NK-92 (cell line): Measurements from ENCODE around the gene TRPM4.
"Not testable (repeated sequence)": the region's sequence is repeated elsewhere in the genome, so short reads cannot be mapped to it uniquely, and the experiment has no call there.

Experiments used
- DNase-seq: peaks from one replicate; lab custom pipeline; 2025; ENCODE audit not compliant: unreplicated experiment; lab: John Stamatoyannopoulos, UW

TRPM4 gene

DNA sequence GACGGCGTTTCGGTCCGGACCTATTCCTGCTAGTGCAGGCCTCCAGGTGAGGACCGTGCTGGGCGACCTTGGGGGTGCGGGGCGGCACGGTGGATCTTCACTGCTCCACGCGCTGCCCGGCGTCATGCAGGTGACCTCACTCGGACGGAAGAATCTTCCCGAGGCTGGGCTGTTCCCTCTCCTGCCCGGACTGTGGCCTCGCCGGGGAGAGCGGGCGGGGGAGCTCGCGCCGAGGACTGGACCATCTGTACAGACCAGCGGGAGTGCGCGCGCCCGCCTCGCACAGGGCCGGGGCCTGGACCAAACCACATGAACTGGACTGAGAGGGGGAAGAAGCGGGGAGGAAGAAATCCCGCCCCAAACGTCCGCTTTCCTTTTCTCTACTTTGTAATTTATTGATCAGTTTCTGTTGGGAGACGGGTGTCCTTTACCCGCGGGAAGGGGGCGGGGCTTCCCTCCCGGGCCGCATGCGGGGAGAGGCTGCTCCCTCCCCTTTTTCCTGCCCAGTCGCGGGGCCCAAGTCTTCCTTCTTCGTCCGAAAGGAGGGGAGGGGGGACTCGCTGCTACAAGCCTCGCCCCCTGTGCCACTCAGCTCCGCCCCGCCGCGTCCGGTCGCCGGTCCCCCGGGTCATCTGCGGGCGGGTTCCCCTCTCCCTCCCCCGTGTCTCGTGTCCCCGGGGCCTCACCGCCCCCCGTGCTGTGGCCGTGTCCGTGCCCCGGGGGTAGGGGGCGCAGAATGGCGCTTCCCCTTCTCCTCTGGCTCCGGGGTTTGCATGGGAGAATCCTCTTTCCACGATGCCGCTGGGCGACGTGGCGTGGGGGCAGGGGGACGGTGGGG is 7.3 kb upstream of the TRPM4 start:
- DNase-seq, result no peak

DNA sequence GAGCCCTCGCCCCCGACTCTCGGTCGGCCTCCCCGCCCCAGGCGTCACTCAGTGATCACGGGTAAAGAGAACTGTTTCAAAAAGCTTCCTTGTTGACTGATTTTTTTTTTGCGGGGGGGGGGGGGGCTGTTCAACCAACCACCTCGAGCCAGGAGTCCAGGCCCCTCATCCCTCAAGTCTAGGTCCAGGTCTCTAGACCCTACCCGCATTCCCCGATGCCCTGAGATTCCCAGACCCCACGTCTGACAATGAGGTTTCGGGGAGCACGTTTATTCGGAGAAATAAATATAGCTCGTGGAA is 6.7 kb upstream of the TRPM4 start:
- DNase-seq, result no peak

DNA sequence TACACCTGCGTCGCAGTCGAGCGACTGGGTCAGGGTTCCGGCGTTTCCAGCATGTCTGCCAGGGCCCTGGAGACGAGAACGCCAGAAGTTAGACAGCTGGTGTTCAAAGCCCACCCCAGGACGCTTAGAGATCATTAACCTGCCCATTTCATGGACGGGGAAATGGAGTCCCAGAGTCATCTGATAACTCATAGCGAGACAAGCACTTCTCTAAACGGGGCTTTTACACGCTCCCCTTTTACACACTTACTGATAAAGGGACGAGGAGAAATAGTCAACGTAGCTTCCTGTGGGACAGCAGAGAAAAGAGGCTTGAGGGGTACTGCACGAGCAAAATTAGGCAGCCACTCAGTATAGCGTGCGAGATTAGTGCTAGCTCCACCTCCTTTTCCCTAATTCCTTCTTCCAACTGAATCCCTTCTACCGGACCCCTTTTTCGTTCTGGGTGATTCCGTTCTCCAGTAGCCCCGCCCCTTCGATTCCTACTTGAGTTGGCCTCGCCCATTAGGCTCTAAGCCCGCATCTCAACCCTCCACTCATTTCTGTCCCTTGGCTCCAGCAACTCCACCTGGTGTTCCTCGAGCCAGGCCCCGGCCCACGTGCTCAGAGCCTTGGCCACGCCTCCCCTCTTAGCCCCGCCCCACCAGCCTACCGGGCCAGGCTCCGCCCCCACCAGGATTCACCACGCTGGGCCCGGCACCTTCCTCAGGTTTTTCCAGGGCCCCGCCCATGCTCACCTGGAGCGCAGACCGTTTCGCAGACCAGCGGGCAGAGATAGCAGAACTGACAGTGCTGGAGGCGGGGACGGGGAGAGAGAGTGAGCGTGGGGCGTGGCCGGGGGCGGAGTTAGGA is 6.1 kb upstream of the TRPM4 start:
- no peak for DNase-seq

DNA sequence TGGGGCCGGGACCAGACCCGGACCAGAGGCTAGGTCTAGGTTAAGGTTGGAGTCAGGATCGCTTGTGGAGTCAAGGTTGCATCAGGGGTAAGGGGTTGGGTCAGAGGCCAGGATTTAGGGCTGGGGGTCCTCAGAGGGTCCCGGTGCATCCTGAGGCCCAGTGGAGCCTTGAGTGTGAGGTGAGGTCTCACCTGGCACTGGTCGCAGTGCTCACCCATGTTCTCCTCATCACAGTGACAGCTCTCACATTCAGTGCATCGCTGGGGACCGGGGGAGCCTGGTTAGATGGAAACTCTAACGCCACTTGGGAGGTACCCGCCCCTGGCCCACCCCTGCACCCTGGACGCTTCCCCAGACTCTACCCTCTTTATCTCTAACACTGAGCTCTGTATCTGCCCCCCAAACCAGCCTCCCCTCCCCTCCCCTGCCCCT is 5.5 kb upstream of the TRPM4 start:
- no peak for DNase-seq

DNA sequence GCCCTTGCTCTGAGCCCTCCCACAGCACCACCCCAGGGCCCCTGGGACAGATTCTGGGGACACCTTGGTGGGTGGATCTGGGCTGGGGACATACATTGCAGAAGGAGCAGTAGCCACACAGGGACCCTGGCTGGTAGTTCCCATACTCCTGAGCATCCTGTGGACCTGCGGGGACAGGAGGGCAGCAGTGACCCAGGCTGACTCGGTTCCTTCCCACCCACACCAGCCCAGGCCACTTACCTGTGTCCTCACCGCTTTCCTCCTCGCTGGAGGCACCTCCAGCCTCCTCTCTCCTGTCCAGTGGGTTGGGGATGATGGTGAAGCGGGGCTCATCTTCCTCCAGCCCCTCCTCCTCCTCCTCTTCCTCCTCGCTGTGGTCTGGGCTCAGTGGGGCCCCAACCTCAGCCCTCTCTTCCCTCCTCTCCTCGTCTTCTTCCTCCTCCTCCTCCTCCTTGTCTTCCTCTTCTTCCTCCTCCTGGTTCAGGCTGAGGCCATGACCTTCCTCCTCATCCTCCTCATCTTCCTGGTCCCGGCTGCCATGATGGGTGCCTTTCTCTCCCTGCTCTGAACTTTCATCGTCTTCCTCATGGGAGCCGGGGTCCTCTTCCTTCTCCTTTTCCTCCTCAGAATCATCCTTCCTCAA is 4.3 kb upstream of the TRPM4 start:
- DNase-seq, result no peak

DNA sequence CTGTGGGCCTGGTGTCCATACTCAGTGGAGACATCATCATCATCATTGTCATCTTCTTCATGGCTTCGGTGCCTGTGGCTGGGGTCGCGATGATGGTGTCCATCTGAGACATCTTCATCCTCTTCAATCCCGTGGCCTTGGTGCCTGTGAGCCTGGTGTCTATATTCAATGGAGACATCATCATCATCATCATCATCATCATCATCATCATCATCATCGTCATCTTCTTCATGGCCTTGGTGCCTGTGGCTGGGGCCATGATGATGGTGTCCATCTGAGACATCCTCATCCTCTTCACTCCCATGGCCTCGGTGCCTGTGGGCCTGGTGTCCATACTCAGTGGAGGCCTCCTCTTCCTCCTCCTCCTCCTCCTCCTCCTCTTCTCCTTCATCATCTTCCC is 3.3 kb upstream of the TRPM4 start:
- DNase-seq, result no peak

DNA sequence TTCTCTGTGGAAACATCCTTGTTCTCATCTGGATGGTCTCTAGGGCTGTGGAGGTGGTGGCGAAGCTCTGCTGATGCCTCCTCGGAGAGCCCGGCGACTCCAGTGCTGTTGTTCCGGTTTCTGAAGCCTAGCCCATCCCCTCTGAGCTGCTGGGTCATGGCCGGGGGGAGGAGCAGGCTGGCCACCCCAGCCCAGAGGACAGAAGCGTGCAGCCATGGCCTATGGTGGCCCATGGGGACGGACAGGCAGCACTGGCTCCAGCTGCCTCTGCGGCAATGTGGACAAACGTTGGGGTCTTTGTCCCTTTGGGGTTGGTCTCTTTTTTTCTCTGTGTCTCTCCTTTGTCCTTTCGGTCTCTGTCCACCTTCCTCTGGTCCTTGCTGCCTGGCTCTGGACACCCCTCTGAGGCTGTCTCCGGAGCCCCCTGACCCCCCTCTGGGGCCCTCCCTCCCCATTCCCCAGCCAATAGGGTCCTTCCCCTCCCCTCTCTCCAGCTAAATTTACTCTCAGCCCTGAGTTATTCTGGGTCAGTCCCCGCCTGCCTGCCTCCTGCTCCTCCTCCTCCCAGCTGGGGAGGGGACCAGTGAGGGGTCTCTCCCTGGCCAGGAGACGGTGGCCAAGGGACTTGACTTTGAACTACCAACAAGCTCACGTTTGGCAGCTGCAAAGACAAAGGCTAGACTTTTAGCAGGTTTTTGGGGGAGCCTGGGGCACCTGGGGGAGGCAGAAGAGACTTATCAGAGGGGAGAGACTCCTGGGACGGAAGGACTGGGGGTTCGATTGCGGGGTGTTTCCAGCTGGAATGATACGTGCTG is 2.4 kb upstream of the TRPM4 start, which contains the start of gene HRC:
Gene HRC (minus strand): TSS at position 392 of the 815 bp plus-strand sequence. CDS start 159 bp downstream, at position 233.
- no peak for DNase-seq

DNA sequence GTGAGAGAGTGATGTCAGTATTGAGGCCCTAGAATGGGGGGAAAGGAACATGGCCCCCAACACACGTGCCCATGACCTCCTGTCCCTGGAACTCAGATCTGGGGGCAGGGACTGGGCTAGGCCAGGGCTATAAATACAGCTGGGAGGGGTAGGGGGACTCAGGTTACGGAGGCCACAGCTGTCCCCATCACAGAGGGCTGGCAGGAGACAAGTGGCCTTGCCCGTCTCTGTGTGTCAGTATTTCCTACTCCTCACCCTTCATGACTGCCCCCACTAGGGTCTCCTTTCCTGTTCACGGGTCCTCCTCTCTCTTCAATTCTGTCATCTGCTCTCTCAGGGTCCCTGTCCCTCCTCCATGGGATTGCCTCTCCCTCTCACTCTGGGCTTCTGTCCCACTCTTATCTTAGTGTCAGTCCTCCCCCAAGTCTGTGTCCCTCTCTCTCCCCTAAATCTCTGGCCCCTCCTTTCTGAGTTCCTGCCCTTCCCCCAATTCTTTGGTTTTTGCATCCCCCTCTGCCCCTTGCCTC is 1.7 kb upstream of the TRPM4 start:
- DNase-seq, result no peak

DNA sequence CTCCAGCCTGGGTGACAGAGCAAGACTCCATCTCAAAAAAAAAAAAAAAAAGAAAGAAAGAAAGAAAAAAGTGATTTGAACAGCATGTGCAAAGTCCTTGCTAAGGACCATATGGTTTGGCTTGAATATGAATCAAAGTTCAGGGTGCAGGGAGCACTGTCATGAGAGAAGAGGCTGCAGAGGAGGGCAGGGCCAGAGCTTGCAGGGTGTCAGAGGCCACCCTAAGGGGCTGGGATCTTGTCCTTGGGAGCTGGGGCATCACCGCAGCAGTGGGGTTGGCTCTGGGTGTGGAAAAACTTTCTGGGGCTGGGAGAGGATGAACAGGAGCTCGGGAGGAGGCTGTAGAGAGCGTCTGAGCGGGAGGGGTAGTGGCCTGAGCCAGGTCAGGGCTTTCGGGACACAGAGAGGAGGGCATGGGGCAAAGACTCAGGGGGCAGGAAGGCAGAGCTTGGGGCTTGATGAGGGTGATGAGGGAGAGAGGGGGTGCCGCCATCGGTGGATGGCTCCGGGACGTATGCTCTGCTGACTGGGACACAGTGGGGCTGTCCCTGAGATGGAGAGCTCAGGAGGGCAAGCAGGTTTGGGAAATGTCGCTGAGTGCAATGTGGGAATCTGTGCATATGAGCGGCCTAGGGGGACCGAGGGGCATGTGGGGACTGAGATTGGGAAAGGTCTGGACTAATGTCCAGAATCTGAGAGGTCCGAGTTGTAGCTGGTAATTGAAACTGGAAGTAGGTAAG is 3.0 kb downstream of the TRPM4 start:
- no peak for DNase-seq

DNA sequence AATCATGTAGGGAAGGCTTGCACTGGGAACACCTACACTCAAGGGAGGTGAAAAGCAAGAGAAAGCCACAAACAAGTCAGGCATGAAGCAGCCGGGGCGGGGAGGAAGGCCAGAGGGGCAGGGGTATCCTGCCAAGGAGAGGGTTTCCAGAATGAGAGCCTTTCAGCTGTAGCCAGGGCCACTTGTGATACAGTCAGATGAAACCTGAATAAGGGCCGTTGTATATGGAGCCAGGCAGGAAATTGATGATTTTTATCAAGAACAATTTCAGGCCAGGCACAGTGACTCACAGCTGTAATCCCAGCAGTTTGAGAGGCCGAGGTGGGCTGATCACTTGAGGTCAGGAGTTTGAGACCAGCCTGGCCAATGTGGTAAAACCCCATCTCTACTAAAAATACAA is 4.4 kb downstream of the TRPM4 start:
- DNase-seq, result no peak

DNA sequence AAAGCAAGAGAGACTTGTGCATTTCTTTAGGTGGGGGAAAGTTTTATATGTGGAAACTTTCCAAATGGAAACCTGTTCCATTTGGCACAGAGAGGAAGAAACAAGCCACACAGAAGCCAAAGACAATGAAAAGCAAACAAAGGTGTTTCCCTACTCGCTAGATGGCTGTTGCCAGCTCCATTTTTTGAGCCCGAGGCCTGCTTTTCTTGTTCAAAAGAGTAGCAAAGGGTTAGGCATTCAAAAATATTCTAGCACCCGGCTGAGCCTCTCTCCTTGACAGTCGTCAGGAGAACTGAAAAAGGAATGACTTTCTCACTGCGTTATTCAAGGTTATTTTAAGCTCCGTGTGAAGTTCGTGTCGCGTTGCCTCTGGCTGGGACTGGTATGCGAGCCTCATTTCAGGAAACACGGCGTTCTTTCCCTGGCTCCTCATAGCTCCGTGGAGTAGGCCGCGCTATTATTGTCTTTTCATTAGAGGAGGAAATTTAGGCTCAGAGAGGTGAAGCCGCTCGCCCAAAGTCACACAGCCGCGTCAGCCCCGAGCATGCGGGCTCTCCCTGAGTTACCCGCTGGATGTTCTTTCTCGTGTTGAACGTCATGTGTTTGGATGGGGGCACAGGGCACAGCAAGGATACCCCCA is 7.6 kb downstream of the TRPM4 start:
- DNase-seq, result no peak

DNA sequence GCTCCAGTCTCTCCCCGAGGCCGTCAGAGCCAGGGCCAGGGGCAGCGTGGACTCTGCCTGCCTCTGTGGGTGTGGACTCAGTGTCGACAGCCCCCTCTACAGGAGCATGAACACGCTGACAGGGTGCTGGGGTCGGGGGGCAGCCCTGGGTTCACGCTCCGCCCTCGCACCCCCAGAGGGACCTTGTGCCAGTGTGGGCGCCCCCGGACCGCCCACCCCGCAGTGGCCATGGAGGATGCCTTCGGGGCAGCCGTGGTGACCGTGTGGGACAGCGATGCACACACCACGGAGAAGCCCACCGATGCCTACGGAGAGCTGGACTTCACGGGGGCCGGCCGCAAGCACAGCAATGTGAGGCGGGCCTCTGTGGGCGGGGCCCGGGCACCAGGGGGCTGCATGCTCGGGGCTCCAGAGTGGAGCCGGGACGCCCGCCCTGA is 8.3 kb downstream of the TRPM4 start:
- DNase-seq, result no peak

DNA sequence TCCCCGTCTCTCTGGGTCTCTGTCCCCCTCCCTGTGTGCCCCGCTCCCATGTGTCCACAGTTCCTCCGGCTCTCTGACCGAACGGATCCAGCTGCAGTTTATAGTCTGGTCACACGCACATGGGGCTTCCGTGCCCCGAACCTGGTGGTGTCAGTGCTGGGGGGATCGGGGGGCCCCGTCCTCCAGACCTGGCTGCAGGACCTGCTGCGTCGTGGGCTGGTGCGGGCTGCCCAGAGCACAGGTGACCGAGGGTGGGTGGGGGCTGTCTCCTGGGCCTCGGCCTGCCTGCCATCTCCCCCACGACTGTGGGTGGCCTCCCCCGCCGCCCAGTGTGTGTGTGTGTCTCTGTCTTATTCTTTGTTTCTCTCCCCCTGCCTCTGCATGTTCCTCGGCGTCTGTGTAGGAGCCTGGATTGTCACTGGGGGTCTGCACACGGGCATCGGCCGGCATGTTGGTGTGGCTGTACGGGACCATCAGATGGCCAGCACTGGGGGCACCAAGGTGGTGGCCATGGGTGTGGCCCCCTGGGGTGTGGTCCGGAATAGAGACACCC is 10.3 kb downstream of the TRPM4 start:
- no peak for DNase-seq

DNA sequence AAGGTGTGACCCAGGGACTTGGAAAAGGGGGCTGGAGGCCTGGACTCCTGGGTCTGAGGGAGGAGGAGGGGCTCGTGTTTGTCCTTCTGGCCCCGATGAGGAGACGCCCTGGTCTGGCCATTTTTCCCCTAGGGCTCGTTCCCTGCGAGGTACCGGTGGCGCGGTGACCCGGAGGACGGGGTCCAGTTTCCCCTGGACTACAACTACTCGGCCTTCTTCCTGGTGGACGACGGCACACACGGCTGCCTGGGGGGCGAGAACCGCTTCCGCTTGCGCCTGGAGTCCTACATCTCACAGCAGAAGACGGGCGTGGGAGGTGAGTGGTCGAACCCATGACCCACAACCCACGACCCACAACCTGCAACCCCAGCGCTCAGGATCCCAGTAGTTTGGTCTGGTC is 10.8 kb downstream of the TRPM4 start:
- no peak for DNase-seq

DNA sequence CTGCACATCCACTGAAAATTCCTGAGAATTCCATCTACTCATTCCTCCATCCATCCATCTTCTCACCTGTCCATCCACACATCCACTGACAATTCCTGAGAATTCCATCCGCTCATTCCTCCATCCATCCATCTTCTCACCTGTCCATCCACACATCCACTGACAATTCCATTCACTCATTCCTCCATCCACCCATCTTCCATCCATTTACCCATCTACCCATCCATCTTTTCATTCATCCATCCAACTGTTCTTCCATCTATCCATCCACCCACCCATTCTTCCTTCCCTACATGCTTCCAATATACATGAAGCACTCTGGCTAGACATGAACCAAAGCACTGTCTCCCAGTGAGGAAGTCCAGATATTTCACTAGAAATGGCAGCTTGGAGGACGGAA is 15.6 kb downstream of the TRPM4 start:
- DNase-seq, result no peak

DNA sequence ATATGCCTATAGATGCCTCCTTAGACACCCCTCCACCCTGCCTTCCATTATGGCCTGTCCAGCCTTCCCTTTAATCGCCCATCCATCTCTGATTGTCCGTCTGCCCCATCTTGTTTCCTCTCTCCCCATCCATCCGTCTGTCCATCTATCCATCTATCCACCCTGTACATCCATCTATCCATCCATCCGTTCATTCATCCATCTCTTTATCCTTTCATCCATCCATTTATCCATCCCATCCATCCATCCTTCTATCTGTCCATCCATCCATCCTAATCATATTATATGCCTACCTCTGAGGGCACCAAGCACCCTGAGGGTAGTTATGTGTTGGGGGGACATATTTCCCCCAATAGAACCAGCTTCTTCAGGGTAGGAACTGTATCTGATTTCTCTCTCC is 23.1 kb downstream of the TRPM4 start:
- DNase-seq, result no peak

DNA sequence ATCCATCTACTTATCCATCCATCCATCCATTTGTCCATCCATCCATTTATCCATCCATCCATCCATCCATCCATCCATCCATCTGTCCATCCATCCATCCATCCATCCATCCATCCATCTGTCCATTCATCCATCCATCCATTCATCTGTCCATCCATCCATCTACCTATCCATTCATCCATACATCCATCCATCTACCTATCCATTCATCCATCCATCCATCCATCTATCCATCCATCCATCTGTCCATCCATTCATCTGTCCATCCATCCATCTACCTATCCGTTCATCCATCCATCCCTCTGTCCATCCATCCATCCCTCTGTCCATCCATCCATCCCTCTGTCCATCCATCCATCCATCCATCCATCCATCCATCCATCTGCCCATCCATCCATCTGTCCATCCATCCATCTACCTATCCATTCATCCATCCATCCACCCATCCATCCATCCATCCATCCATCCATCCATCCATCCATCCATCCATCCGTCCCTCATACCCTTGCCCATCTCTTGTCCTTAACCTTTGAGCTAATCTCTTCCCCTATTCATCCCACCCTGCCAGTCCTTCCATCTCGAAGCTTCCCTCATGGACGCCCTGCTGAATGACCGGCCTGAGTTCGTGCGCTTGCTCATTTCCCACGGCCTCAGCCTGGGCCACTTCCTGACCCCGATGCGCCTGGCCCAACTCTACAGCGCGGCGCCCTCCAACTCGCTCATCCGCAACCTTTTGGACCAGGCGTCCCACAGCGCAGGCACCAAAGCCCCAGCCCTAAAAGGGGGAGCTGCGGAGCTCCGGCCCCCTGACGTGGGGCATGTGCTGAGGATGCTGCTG is 24.6 kb downstream of the TRPM4 start:
- not testable (repeated sequence) for DNase-seq

DNA sequence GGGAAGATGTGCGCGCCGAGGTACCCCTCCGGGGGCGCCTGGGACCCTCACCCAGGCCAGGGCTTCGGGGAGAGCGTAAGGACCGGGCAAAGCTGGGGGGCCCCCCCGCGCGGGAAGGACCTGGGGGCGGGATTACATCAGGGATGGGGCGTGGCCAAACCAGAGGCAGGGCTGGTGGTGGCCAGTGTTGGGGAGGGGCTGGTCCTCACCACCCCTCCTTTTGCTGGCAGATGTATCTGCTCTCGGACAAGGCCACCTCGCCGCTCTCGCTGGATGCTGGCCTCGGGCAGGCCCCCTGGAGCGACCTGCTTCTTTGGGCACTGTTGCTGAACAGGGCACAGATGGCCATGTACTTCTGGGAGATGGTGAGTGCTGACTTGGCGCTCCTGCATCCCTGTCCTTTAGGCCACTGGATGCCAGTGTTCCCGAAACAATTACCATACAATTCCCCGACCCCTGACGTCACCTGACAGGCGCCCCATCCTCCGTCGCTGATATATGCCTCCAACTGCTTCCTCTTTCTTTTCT is 25.3 kb downstream of the TRPM4 start:
- DNase-seq, result no peak
